NCI-H128 (cell line): ENCODE measurements around the gene ELMO1.

Experiments
- DNase-seq: peaks from one replicate; lab custom pipeline; 2025; ENCODE audit not compliant: unreplicated experiment; lab: John Stamatoyannopoulos, UW

The ELMO1 gene

DNA sequence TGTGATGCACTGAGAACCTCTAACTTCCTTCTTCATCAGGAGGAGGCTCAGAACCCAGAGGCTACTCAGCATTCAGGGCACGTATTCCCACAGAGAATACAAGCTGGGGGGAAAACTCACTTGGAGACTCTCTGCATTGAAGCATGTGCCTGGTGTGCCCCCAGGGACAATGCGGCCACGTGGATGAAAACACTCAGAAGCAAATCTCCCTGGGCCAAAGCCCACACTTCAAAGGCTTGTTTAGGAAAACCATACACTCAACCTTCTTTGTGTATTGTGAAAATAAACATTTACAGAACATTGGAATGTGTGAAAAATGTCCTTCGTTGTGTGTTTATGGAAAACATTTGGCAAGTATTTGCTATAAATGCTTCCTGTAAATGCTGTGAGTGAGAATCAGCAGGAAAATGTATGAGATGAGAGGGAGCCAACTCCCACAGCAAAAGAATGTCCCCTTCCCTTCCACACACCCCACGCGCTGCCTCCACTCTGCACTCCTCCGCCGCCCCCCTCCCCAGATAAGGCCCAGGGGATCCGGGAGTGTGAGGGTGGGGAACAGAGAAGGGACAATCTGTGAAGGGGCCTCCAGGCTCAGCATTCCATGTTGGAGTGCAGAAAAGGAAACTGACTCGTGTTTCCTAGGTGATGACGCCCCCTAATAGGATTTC is 339.5 kb downstream of the ELMO1 start:
- no peak for DNase-seq

DNA sequence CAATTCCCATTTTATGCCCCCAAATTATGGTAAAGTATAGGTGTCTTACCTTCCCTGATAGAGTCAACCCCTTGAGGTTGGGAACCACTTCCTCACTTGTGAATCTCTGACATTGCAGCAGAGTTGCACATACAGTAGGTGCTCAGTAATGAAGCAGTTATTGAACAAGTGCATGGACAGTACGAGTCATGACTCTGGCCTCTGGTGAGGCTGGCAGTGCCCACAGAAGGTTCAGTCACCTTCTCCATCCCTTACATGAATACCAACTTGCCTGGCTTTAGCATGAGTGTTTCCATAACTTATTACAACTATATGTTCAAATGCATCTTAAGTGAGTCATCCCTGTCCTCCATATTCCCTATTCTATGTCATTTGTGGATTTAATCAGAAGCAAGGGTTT is 340.0 kb downstream of the ELMO1 start:
- no peak for DNase-seq

DNA sequence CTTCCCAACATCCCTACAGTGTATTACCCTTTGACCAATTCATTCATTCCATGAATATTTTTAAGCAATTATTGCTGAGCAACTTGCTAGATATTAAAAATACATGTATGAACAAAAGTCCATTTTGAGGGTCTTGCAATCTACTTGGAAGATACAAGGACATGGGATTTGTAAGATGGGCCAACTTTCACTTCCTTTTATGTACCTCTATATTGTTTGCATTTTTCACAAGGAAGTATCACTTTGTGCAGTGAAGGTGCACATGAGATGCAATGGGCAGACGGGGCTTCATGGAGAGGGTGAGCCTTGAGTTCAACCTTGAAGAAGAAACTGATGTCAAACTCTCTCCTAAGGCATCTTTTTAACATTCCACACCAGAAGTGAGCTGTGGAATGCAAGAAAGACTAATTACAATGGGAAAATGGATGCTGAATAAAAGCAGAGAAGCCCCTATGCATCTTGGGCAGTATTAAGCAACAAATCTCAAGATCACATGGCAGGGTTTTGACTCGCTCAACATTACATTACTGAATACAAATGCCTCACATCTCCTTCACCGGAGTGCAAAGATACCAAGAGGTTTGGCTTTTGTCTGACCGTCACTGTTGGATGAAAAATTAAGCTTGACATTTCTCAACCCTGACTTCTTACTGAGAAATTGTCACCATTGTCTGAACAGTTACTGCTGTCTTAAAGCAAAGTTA is 341.5 kb downstream of the ELMO1 start:
- no peak for DNase-seq

DNA sequence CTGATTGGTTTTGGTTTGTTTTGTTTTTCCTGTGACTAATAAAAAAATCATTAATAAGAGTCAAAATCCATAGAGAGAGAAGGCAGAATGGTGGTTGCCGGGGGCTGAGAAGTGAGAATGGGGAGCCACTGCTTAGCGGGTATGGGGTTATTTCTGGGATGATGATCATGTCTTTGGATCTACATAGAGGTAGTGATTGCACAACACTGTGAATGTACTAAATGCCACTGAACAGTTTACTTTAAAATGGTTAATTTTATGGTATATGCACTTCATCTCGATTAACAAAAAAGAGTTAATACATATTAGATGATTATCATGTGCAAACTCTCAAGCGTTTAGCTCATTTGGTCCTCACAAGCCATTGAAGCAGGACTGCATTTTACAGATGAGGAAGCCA is 342.9 kb downstream of the ELMO1 start:
- DNase-seq, result no peak

DNA sequence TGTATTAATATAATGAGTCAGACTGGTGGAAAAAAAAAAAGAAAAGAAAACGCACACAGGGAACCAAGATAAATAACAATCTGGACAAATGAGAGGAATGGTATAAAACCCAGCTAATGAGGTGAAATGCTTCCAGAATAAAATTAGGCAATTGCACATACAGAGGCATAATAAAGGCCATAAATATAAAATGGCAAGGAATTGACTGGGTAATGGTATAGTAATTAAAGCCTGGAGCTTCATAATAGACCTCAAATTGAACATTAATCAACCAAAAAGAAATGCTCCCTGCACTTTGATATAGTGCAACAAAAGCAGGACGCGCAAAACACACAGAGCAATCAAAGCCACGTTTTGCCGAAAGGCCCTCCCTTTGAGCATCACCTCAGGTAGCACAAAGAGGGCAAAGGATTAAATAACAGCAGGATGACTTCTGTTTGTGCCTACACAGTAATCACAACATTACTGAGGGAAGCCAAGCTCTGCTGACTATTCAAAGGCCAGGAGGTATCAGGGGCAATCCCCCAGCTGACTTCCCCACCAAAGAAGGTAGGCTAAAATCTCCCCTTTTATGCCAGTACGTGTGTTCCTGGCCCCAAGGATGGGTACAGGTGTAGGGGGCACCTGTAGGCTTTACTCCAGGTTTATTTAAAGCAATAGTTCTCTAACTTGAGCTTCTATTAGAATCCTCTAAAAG is 343.7 kb downstream of the ELMO1 start:
- no peak for DNase-seq

DNA sequence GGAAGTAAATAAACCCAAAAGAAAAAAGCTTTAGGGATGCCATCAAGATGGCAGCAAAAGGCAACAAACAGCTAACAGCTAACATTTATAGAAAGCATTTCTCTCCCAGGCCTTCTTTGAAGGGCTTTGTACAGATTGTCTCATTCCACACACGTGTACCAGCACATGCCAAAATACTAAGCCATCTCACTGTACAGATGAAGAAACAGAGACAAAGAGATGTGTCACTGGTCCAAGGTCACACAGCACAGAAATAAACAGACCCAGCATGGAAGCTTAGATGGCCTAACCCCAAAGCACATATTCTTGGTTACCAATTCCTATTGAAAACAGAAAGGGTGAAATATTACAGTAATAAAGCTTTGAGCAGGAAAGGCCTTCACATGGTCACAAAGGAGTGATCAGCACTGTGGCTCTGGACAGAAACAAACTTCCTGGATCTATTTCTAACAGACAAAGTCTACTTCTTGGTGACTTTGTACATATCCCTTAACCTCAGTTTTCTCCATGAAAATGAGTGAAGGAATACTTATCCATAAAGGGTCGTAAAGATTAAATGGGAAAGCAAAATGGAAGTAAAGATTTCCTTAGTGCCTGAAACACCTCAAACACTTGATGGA is 346.0 kb downstream of the ELMO1 start:
- no peak for DNase-seq

DNA sequence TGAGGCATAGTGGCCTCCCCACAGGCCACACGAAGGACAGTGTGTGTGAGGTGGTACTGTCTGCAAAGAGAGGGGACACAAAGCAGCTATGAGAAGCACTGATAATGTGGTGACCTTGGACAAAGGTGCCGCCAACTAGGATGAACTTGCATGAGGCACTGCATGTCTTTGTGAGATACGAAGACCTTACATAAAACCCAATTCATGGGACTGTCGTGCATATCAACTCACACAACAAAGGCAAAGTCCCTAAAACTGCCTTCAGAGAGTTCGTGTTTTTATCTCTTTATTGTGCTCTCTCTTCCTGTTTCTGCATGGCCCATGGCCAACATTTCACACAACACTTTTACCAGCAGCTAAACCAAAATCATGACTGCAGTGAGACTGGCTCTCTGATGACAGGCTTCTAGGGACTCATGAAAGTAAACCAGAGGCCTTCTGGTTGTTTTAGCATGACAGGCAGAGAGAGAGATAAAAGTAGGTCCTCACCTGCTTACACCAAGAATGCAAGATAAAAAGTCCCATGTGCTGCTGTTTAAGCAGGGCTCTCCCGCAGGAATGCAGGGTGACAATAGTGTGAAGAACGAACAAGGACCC is 347.8 kb downstream of the ELMO1 start:
- DNase-seq, result no peak

DNA sequence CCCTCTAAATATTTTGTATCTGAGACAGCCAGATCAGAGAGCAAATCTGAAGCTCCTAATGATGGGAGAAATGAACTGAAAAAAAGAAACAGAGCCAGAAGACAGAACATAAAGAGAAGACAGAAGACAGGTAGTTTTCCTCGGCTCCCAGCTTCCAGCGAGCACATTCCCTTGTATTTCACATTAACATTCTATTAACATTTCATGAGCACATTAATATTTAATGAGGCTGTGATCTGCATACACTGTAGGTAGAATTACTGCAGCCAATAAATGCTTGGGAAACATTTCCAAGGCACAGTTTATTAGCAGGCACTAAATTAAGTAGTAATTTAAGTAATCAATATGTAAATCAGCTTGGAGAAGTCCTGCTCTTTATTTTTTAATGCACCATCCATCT is 349.9 kb downstream of the ELMO1 start:
- no peak for DNase-seq

DNA sequence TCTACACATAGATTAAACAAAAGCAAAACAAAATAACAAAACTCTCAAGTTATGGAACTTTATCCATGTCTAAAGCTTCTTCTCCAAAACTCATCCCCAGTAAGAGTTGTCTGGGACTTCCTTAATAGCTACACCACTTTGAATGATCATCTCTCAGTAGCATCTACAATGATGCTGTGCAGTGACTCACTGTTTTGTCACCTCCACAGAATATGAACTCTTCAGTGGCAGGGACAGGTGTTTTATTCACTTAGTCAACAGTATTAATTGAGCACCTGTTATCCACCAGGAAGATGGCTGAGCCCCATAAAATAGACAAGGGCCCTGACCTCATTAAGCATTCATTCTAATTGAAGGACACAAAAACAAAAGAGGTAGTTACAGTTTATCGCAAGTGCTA is 350.7 kb downstream of the ELMO1 start:
- no peak for DNase-seq

DNA sequence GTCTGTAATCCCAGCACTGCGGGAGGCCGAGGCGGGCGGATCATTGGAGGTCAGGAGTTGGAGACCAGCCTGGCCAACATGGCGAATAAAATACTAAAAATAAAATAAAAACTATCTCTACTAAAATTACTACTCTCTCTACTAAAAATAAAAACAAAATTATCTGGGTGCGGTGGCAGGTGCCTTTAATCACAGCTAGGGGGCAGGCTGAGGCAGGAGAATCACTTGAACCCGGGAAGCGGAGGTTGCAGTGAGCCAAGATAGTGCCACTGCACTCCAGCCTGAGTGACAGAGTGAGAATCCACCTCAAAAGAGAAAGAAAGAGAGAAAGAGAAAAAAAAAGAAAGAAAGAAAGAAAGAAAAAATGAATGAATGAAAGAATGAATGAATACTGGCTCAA is 351.4 kb downstream of the ELMO1 start:
- no peak for DNase-seq

DNA sequence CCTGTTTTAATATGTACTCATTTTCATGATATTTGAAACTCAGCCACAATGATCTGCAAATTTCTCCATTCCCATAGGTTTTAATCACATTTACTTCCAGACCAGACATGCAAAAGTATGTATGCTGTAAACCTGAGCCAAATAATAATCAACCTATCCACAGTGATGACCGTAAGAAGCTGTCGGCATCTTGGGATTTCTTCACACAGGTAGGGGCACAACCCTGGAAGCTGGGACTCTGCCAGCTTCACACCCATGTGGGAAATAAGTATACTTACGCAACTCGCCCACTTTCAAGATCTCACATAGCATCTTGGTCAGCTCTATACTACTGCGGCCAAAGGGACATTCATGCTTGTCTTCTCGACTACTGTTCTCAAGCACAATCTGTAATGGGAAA is 352.3 kb downstream of the ELMO1 start:
- no peak for DNase-seq

DNA sequence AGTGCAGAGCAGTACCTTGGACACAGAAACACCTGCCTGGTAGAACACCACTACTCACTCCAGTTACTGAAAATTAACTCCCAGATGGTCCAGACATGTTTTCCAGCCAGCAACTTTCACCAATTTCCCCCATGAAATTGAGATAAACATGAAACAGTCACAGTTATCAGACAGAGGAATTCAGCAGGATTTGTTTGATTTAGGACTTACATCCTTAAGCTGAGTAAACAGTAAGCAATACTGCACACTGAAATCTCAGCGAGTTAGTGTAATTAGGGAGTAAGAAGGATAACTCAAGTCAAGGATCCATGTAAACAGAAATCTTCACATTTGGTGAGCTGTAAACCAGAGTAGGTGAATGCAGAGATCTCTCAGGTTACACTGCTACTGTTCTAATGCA is 353.5 kb downstream of the ELMO1 start:
- no peak for DNase-seq

DNA sequence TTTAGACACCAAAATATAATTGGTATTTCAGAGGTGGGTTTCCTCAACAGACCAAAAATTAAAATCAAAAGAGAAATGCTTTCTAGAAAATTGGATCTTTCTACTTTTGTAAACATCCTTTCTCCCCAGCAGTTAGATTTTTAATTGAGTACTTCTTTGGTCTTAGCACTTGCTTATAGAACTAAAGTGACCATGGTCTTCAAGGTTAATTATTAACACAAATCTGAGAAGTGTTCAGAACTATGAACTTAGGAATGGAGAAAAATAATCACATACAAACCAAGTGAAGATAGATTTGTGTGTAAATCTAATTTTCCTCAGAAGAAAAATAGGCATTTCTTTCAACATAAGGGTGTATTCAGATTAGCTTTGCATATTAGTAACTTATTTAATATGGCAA is 355.4 kb downstream of the ELMO1 start:
- no peak for DNase-seq

DNA sequence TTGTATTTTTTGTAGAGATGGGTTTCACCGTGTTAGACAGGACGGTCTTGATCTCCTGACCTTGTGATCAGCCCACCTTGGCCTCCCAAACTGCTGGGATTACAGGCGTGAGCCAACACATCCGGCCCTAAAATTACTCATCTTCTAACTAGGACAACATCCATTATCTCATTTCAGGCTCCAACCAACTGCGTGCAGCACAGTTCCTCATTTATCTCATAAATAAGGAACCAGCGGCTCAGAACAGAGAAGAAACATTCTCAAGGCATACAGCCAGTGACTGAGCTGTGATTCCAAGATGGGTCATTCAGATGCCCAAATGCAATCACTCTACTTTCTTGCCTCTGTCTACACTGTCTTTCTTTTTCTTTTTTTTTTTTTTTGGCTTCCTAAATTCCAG is 356.1 kb downstream of the ELMO1 start:
- no peak for DNase-seq

DNA sequence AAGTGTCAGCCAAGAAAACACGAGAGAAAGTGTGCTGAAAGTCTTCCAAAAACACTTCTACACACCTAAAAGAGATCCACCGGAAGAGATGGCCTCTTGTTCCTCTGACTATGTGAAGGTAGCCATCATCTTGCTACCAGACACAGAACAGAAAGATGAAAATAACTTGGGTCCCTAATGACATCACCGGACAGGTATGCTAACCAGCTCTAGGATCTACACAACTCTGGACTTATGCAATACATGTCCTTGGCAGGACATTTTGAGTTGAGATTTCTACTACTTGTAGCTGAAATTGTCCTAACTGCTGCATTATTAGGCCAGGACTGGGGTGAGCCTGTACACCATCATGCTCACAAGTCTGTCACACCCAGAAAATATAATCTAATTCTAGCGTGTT is 358.7 kb downstream of the ELMO1 start:
- DNase-seq, result no peak

DNA sequence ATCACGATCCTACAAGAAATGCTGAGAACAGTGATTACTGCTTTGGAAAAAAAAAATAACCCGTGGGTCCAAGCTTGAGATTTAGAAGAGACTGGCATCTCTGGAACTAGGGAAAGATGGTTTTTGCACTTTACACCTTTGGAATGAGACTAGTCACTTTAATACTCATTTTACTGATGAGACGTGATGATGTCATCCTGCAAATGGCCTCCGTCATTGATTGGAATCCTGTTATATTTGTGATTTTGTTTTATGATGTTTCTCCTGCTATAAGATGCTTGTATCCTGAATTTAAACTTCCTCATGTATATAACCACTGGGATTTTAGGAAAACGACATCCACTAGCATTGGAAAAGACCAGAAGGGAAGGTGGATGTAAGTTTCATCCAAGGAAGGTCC is 363.1 kb downstream of the ELMO1 start:
- no peak for DNase-seq

DNA sequence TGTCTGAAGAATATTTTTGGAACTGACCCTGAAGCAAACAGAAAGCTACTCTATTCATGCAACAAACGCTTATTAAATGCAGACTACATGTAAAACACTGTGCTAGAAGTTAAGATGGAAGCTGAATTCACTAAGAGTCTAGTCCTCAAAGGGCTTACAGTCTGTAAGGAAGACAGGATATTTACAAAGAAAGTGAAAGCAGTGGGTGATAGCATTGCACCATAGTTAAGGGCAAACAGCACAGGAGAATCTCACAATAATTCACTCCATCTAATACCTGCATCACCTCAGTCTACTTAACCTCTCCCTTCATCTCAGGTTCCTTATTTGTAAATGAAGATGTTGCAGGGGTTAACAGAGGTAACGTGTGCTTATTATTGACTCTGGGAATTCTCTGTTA is 364.4 kb downstream of the ELMO1 start:
- DNase-seq, result no peak

DNA sequence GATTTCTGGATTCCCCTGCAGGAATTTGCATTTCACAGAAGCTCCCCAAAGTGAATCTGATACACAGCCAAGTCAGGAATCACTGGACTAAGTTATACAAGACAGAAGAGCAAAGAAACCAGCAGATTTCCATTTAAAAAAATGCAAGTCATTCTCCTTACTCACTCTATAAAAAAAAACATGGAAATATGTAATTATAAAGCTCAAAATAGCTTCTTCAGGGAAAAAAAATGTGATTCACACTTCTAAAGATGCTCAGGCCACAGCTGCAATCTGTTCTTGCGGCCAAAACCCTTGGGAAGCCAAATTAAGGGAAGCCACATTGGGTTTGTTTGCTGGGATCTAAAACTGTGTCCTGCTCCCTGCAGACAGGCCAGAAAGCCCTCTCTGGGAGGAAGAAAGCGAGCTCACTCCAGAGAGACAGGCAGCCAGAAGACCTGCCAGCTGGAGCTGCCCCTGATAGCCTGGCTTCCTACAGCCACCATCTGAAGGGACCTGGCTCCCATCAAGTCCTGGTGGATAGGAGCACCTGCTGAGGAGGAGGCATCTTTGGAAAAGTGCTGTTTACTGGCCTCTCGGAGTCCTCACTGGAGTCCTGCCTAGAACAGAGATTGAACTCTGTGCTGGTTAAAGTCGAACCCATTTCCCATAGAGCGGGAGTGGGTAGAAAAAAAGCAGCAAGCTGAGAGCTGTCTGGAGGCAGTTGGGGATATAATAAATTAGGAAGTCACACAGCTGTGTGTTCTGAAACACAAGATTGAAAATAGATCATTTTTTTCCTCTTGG is 365.2 kb downstream of the ELMO1 start:
- DNase-seq, result no peak

DNA sequence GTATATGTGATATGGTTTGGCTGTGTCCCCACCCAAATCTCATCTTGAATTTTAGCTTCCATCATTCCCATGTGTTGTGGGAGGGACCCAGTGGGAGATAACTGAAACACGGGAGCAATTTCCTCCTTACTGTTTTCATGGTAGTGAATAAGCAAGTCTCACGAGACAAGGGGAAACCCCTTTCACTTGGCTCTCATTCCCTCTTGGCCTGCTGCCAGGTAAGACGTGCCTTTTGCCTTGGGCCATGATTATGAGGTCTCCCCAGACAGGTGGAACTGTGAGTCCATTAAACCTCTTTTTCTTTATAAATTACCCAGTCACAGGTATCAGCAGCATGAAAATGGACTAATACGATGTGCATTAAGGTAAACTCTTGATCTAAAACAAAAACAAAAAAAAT is 367.2 kb downstream of the ELMO1 start:
- DNase-seq, result no peak

DNA sequence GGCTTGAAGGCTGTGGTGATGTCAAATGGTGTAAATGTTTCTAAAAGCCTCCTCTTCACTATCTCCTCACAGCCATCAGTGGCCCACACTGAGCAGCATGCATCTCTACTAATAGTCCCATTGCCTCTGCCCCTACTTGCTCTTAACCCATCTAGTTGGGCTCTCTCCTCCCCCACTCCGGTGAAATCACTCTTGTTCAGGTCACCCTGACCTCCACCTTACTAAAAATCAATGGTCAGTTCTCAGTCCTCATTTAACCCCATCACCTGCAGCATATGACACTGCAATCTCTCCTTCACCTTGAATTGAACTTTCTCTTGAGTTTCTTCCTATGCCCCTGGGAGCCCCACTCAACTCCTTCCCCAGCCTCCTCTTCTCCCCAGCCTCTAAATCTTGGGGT is 369.2 kb downstream of the ELMO1 start:
- DNase-seq, result no peak

DNA sequence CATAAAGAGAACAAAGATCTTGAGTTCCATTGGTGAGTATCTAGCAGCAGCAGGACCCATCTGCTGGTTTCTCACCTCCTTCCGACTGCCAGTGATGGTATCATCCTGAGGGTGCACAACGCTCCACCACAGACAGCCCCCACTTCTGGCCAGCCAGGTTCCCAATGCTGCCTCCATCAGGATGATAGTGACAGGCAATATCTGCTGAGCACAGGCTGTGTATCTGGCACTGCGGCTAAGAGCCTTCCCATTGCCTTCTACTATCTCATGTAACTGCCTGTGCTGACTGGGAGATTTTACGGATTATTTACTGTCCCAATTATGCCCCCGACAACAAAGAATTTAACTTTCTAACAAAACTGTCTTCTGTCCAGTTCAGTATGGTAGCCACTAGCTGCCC is 372.0 kb downstream of the ELMO1 start:
- DNase-seq, result no peak
